ENCODE measurements around the gene DNAJA3.

- TF ChIP-seq CTCF (IDR thresholded peaks at IDR 0.05) (no peak), POLR2AphosphoS5 (IDR thresholded peaks at IDR 0.05) (no peak), POLR2A (IDR thresholded peaks at IDR 0.05) (no peak), EP300 (IDR thresholded peaks at IDR 0.05) (no peak)
Observed at GRCh38 chr16:4435337-4436067, 9.8 kb downstream of the DNAJA3 start.

Data from suprapubic skin (tissue), 4 donors.